GM12878 (cell line): Measurements from ENCODE around the gene CARD16. TPM values are rescaled to one million over a fixed set of nuclear protein-coding genes. Genes with fewer than 3 reads are reported as not detected.

ENCODE experiments used
- ATAC-seq: fragments of 200-7000 bp; cut with Tn5 transposase; 3 replicates; pipeline ENCODE4 v1.9.1; 2020; ENCODE audit warnings: mild to moderate bottlenecking, moderate library complexity
- BruUV-seq: library from RNA; stranded (reverse); fragments of 400-500 nt; replicated peaks from 2 replicates; lab custom pipeline; 2021; lab: Mats Ljungman, UMichigan
- CTCF ChIA-PET: fragments of 300-600 bp; sonication (Branson Sonifier 250); formaldehyde crosslinking; extraction: SDS; loops from one replicate; lab custom pipeline; 2021; ENCODE audit warnings: inconsistent platforms; lab: Yijun Ruan, JAX
- POLR2A ChIA-PET: fragments of 350-600 bp; formaldehyde crosslinking; extraction: SDS; loops from one replicate; lab custom pipeline; 2021; ENCODE audit warnings: inconsistent platforms; lab: Charles Lee
- RAD21 ChIA-PET: fragments of 300-600 bp; sonication (Branson Sonifier 250); formaldehyde crosslinking; loops from one replicate; lab custom pipeline; 2023; ENCODE audit warnings: antibody characterized with exemption; ENCODE audit not compliant: unreplicated experiment; lab: Charles Lee
- SMC1A ChIA-PET: fragments of 300-600 bp; sonication (Branson Sonifier 250); formaldehyde crosslinking; loops from one replicate; lab custom pipeline; 2023; ENCODE audit not compliant: unreplicated experiment, uncharacterized antibody; lab: Charles Lee
- DNase-seq: peaks from one replicate; pipeline ENCODE4 v3.0.0-alpha.2; 2011; ENCODE audit warnings: low read depth, low spot score
- FAIRE-seq: peaks from 3 replicates; lab custom pipeline; 2011; peaks lifted over from hg19 to GRCh38; lab: Jason Lieb, UNC
- H2AFZ ChIP-seq: 2 replicates; pipeline ENCODE4 v1.6.0; 2011; ENCODE audit warnings: low read depth, low read length, control low read depth; ENCODE audit not compliant: control insufficient read depth
- H3K27ac ChIP-seq: 2 replicates; pipeline ENCODE4 v1.5.1; 2011; ENCODE audit warnings: control low read depth; ENCODE audit not compliant: control insufficient read depth, insufficient read depth
- H3K27me3 ChIP-seq, 2 experiments: replicated peaks in 1 of 2; 2 replicates each; pipeline versions ENCODE4 v1.6.0 to v1.6.1; 2011; ENCODE audit warnings: low read length in 1 of 2; ENCODE audit not compliant: control insufficient read depth in 2 of 2, insufficient read depth in 2 of 2
- H3K36me3 ChIP-seq, 2 experiments: 2 replicates each; pipeline ENCODE4 v1.5.1; 2011; ENCODE audit warnings: low read length in 1 of 2; ENCODE audit not compliant: control insufficient read depth in 2 of 2, insufficient read depth in 2 of 2
- H3K4me1 ChIP-seq: 2 replicates; pipeline ENCODE4 v1.6.1; 2011; ENCODE audit warnings: mild to moderate bottlenecking, low read length, moderate library complexity, mixed read lengths; ENCODE audit not compliant: control insufficient read depth, insufficient read depth
- H3K4me2 ChIP-seq: 2 replicates; pipeline ENCODE4 v1.6.0; 2011; ENCODE audit warnings: control low read depth; ENCODE audit not compliant: control insufficient read depth, insufficient read depth
- H3K4me3 ChIP-seq: fragments of 200-600 bp; sonication (generic); 2 replicates; pipeline ENCODE4 v1.5.1; 2016
- H3K79me2 ChIP-seq: 2 replicates; pipeline ENCODE4 v1.6.0; 2011; ENCODE audit warnings: low read length; ENCODE audit not compliant: control insufficient read depth, insufficient read depth
- H3K9ac ChIP-seq: 2 replicates; pipeline ENCODE4 v1.8.0; 2011; ENCODE audit warnings: low read length, control low read depth, mixed read lengths; ENCODE audit not compliant: control insufficient read depth, insufficient read depth
- H3K9me3 ChIP-seq: replicated peaks from 3 replicates; pipeline ENCODE4 v1.5.1; 2011; ENCODE audit warnings: mild to moderate bottlenecking, low read length; ENCODE audit not compliant: control insufficient read depth, insufficient read depth
- H4K20me1 ChIP-seq: 2 replicates; pipeline ENCODE4 v1.6.0; 2011; ENCODE audit not compliant: control insufficient read depth, insufficient read depth
- BACH1 ChIP-seq: fragments of 450-650 bp; IDR thresholded peaks from 2 replicates; pipeline ENCODE4 v1.6.1; 2017; ENCODE audit warnings: mild to moderate bottlenecking, borderline replicate concordance
- CHD1 ChIP-seq: IDR thresholded peaks from 2 replicates; pipeline ENCODE4 v1.6.1; 2012; ENCODE audit warnings: low read depth, low read length, improper control_type of control experiment
- E2F8 ChIP-seq: fragments of 450-650 bp; IDR thresholded peaks from 2 replicates; pipeline ENCODE4 v1.6.1; 2018; ENCODE audit warnings: mild to moderate bottlenecking, low read depth, moderate library complexity; ENCODE audit not compliant: partially characterized antibody
- ESRRA ChIP-seq: IDR thresholded peaks from 2 replicates; pipeline ENCODE4 v1.6.1; 2012; ENCODE audit warnings: mild to moderate bottlenecking, low read length, improper control_type of control experiment
- FOXM1 ChIP-seq: IDR thresholded peaks from 2 replicates; pipeline ENCODE4 v1.6.1; 2012; ENCODE audit warnings: low read depth, mild to moderate bottlenecking, inconsistent platforms, low read length, moderate library complexity
- MTA3 ChIP-seq: IDR thresholded peaks from 2 replicates; pipeline ENCODE4 v1.6.1; 2012; ENCODE audit warnings: low read length, inconsistent platforms, borderline replicate concordance
- NR2C1 ChIP-seq: fragments of 450-650 bp; IDR thresholded peaks from 2 replicates; pipeline ENCODE4 v1.6.1; 2017; ENCODE audit warnings: antibody characterized with exemption, mild to moderate bottlenecking, moderate library complexity
- ZBTB40 ChIP-seq: fragments of 450-650 bp; IDR thresholded peaks from 2 replicates; pipeline ENCODE4 v1.6.1; 2016; ENCODE audit warnings: mild to moderate bottlenecking, moderate library complexity, borderline replicate concordance
- ZNF384 ChIP-seq: IDR thresholded peaks from 2 replicates; pipeline ENCODE4 v1.6.1; 2012; ENCODE audit warnings: low read depth, mild to moderate bottlenecking, low read length, improper control_type of control experiment, borderline replicate concordance
- WGBS: methylation state at CpG from one replicate; pipeline ENCODE4 v1.1.6; 2016; ENCODE audit warnings: low lambda C conversion rate; ENCODE audit not compliant: insufficient replicate concordance, insufficient coverage; ENCODE audit errors: missing lambda C conversion rate; 5-methylcytosine and 5-hydroxymethylcytosine counted together
- in situ Hi-C: fragments of 300-500 bp; cut with MboI; formaldehyde crosslinking; loops from 9 replicates; pipeline ENCODE4 v1.14.3; 2018; ENCODE audit warnings: mixed read lengths
- intact Hi-C: fragments of 100-400 bp; cut with micrococcal nuclease; formaldehyde crosslinking; loops from one replicate; pipeline ENCODE4 v1.14.2; 2022; ENCODE audit not compliant: unreplicated experiment
- polyA plus RNA-seq, 11 experiments: library from polyadenylated mRNA; depleted of rRNA in 4 of 11; unstranded in 6 of 11; stranded (reverse) in 5 of 11; fragments of >200 nt; fragmentation: Nextera tagmentation in 4 of 11; fragmentation: Illumina TruSeq in 1 of 11; extraction: Ambion mirVana in 4 of 11; extraction: Trizol in 1 of 11; gene quantifications; 1 replicate in 1 of 11; 2 replicates in 10 of 11; pipeline versions ENCODE4 v1.2.1 to v1.2.3, GENCODE V29; 2011 to 2016; ENCODE audit warnings: inconsistent platforms in 2 of 11, missing spikeins in 2 of 11, low read depth in 1 of 11
- total RNA-seq, 4 experiments: library from RNA; depleted of rRNA in 3 of 4; stranded (reverse); fragments of >200 nt in 3 of 4; fragmentation: Illumina TruSeq in 1 of 4; extraction: Trizol in 1 of 4; gene quantifications; 2 replicates each; pipeline versions ENCODE4 v1.2.1 to v1.2.3, GENCODE V29; 2013 to 2021

CARD16 gene
- total and polyA plus RNA-seq, 10 of the 15 experiments (the other 5 are each of a cell fraction or from before 2014, with no cell fraction given), result 11.8 to 76.3 (median 25.9) TPM

GRCh38 chr11:105092256-105093239 lies 47.4 kb upstream of the CARD16 start:
- ChIA-PET CTCF (no interaction called here), RAD21 (no interaction called here), SMC1A (no interaction called here), POLR2A (no interaction called here)
- FAIRE-seq (no peak), DNase-seq (no peak), ATAC-seq (no peak)
- H3K36me3 ChIP-seq, result no peaks in the 10 kb centered on the region
- no peaks in the 10 kb centered on the region for H3K27me3 ChIP-seq
- no peaks in the 10 kb centered on the region for H3K79me2 ChIP-seq
- H2AFZ ChIP-seq, result no peak overlapping the region
- H3K4me3 ChIP-seq, result no peak overlapping the region
- TF ChIP-seq FOXM1, result no peak
- TF ChIP-seq E2F8, result no peak
- no peak for TF ChIP-seq MTA3
- TF ChIP-seq ZNF384, result no peak
- TF ChIP-seq BACH1, result no peak
- TF ChIP-seq ESRRA, result no peak
- no peak for TF ChIP-seq ZBTB40
- no peak for TF ChIP-seq NR2C1
- TF ChIP-seq CHD1, result no peak
- no peak overlapping the region for H3K9ac ChIP-seq
- H3K27ac ChIP-seq, result no peak overlapping the region
- 12% methylated on average over 9 of the region's 9 CpGs for WGBS
- H3K4me1 ChIP-seq, result no peaks in the 10 kb centered on the region
- intact Hi-C loops, result no loop called here
- BruUV-seq, result no TSS peak
- no peaks in the 10 kb centered on the region for H3K9me3 ChIP-seq
- in situ Hi-C loops, result no loop called here
- no peaks in the 10 kb centered on the region for H4K20me1 ChIP-seq
- no peak overlapping the region for H3K4me2 ChIP-seq
